Large intestine (tissue), 3 donors: Measurements from ENCODE around the gene BCL11B. TPM values are rescaled to one million over a fixed set of nuclear protein-coding genes. Genes with fewer than 3 reads are reported as not detected.

ENCODE experiments used
- DNase-seq, 2 donors: peaks; one replicate each; pipeline versions ENCODE4 v3.0.0 to v3.0.0-alpha.2; 2013
- H3K27ac ChIP-seq: one replicate; pipeline ENCODE4 v1.5.1; 2013; ENCODE audit warnings: low read length
- H3K27me3 ChIP-seq: 2 replicates; pipeline ENCODE4 v1.6.1; 2013; ENCODE audit warnings: low read length; ENCODE audit not compliant: control insufficient read depth, insufficient read depth
- H3K36me3 ChIP-seq: 2 replicates; pipeline ENCODE4 v1.6.1; 2013; ENCODE audit warnings: low read length; ENCODE audit not compliant: control insufficient read depth, insufficient read depth
- H3K4me1 ChIP-seq: one replicate; pipeline ENCODE4 v1.6.1; 2013; ENCODE audit warnings: low read length; ENCODE audit not compliant: control insufficient read depth, insufficient read depth
- H3K4me3 ChIP-seq: one replicate; pipeline ENCODE4 v1.5.1; 2013; ENCODE audit warnings: low read length
- H3K9me3 ChIP-seq: one replicate; pipeline ENCODE4 v1.6.1; 2013; ENCODE audit warnings: mild to moderate bottlenecking, low read depth, low read length, moderate library complexity; ENCODE audit not compliant: control insufficient read depth
- WGBS: methylation state at CpG from one replicate; pipeline ENCODE4 v1.1.5; 2013; ENCODE audit warnings: low lambda C conversion rate; ENCODE audit not compliant: insufficient coverage; 5-methylcytosine and 5-hydroxymethylcytosine counted together
- polyA plus RNA-seq: library from polyadenylated mRNA; unstranded; fragments of 120-200 nt; gene quantifications from one replicate; pipeline ENCODE4 v1.2.1, GENCODE V29; 2013

BCL11B gene
- polyA plus RNA-seq, 1 donor, result 4.0 TPM

DNA sequence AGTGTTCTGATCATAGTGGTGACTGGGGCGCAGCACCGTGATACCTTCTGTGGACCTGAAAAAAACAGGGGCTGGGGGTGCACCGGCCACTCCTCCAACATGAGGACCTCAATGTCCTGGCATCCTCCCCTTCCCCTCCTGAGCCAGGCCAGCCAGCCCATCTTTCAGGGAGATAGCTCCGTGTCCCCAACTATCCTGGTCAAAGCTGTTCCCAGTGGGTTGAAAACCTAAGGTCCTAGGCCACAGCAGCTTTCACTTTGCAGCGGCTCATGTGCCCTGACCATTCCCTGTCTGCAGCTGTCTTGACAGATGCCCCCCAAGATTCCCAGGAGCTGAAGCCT is 75.7 kb downstream of the BCL11B start:
- WGBS, result no CpG with 5 or more reads among the region's 5 CpGs
- H3K27ac ChIP-seq, result no peak overlapping the region
- H3K27me3 ChIP-seq, result no peaks in the 10 kb centered on the region
- peaks cover 5% of the 10 kb centered on the region for H3K36me3 ChIP-seq
- H3K4me1 ChIP-seq, result no peaks in the 10 kb centered on the region
- no peak overlapping the region for H3K4me3 ChIP-seq
- no peak for DNase-seq
- no peaks in the 10 kb centered on the region for H3K9me3 ChIP-seq

DNA sequence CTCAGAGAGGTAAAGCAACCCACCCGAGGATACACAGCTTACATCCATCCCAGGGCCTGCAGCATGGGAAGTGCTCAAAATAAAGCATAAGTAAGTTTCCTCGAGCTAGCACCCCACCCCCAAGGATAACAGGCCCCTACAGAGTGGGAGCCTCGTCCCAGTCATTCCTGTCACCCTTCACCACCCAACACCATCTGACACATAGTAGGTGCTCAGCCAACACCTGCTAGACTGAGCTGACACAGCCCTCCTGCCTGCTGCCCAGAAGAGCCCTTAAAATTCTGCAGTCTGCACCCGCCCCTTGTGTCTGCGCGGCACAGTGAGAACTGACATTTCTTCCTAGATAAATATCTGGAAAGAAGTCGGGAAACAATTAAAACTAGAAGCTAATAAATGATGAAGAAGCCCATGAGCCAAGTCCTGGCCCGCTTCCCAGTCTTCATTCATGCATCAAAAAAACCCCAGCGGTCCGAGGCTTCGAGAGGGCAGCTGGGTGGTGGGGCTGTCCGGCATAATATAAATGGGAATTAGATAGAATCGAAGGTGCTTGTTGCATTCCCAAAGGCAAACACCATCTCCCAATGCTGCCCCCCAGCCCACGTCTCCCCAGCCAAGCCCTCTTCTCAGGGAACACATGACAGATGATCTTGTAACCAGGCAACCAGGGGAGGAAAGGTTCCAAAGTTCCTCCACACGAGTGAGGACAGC is 76.2 kb downstream of the BCL11B start:
- 20% methylated on average over 1 of the region's 15 CpGs for WGBS
- H3K9me3 ChIP-seq, result no peaks in the 10 kb centered on the region
- peak in 1 of 2 donors; percentile 33 for DNase-seq
- H3K4me1 ChIP-seq, result no peaks in the 10 kb centered on the region
- H3K36me3 ChIP-seq, result peaks cover 5% of the 10 kb centered on the region
- H3K27ac ChIP-seq, result no peak overlapping the region
- H3K27me3 ChIP-seq, result no peaks in the 10 kb centered on the region
- H3K4me3 ChIP-seq, result no peak overlapping the region

DNA sequence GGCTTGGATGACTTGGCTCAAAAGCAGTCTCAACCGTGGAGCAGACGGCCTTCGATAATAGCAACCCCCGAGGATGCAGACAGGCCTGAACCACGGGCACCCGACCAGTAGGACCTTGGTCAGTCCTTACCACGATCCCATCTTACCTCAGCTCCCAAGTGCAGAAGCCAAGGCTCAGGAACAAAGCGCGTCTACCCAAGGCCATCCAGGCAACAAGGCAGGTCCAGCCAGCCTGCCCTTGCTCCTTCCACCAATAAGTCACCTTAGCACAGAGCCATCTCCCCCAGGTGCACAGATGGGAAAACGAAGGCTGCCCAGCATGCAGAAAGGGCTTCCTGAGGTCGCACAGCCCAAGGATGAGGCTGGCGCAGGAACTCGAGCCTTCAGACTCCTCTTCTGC is 77.3 kb downstream of the BCL11B start:
- Histone ChIP-seq H3K4me1 (no peaks in the 10 kb centered on the region), H3K36me3 (peaks cover 5% of the 10 kb centered on the region), H3K27me3 (no peaks in the 10 kb centered on the region), H3K4me3 (no peak overlapping the region), H3K9me3 (no peaks in the 10 kb centered on the region), H3K27ac (no peak overlapping the region)
- no CpG with 5 or more reads among the region's 13 CpGs for WGBS
- DNase-seq, result no peak

DNA sequence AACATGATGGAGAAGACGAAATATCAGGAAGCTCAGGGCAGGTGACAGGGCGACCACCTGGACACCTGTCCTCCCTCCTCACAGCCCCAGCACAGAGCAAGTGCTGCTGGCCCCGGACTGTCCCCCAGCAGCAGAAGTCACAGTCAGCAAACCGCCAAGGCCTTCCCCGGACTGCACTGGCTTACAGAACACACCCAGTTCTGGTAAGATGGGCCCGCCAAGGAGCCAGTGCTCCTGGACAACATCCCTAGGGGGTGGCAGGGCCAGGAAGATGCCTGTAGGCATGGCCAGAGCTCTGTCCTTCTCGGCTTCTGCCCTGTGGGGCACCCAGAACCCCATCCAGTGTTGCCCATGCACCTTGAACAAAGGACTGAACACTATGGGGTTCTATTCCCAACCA is 77.9 kb downstream of the BCL11B start:
- Histone ChIP-seq H3K4me1 (no peaks in the 10 kb centered on the region), H3K36me3 (peaks cover 5% of the 10 kb centered on the region), H3K27me3 (no peaks in the 10 kb centered on the region), H3K9me3 (no peaks in the 10 kb centered on the region), H3K27ac (no peak overlapping the region), H3K4me3 (no peak overlapping the region)
- DNase-seq, result no peak
- WGBS, result no CpG with 5 or more reads among the region's 7 CpGs

DNA sequence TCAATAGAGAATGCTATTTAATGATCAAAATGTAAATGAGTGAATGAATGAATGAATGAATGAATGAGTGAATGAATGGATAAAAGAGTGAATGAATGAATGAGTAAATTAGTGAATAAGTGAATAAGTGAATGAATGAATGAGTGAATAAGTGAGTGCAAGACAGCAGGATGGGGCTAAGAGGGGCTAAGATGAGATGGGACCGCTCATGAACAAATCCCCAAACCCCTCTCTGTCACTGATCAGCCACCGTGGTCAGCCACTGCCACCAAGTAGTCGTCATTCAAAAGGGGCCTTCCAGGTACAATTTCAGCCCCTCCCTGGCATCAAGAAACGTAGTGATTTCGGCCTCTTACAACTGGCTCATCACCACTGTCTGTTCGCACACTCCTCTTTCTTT is 79.2 kb downstream of the BCL11B start:
- Histone ChIP-seq H3K4me3 (no peak overlapping the region), H3K4me1 (no peaks in the 10 kb centered on the region), H3K9me3 (no peaks in the 10 kb centered on the region), H3K27me3 (no peaks in the 10 kb centered on the region), H3K27ac (no peak overlapping the region), H3K36me3 (no peaks in the 10 kb centered on the region)
- WGBS, result 90% methylated on average over 3 of the region's 6 CpGs
- DNase-seq, result no peak

DNA sequence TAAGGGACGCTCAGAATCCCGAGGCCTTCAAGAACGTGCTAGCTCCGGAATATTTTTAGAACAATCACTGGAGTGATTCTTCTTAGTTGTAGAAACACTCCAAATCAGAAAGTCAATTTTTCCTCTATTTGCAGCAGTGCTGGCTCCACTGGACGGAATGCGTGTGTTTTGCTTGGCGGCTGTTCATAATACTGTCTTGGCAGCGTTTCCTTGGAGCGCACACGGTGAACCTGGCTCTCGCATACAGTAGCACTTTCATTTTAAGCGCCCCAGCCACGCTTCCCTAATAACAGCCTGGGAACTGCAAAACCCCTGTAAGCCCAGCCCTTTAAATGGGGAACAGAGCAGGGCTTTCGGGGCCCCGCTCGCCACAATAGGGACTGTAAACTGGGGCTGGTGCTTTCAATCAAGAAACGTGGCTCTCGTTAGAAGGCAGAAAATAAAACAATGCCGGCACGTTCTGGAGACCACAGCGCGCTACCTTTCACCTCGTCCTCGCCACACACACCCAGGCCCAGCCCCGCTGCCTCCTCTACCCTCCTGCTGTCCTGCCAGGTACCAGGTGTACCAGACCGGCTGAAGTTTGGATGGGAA is 79.9 kb downstream of the BCL11B start:
- H3K4me1 ChIP-seq, result no peaks in the 10 kb centered on the region
- WGBS, result 86% methylated on average over 5 of the region's 26 CpGs
- peak; percentile 31 to 40 for DNase-seq
- no peaks in the 10 kb centered on the region for H3K36me3 ChIP-seq
- no peaks in the 10 kb centered on the region for H3K9me3 ChIP-seq
- no peak overlapping the region for H3K27ac ChIP-seq
- H3K27me3 ChIP-seq, result no peaks in the 10 kb centered on the region
- peak overlapping the region; percentile 2 for H3K4me3 ChIP-seq

DNA sequence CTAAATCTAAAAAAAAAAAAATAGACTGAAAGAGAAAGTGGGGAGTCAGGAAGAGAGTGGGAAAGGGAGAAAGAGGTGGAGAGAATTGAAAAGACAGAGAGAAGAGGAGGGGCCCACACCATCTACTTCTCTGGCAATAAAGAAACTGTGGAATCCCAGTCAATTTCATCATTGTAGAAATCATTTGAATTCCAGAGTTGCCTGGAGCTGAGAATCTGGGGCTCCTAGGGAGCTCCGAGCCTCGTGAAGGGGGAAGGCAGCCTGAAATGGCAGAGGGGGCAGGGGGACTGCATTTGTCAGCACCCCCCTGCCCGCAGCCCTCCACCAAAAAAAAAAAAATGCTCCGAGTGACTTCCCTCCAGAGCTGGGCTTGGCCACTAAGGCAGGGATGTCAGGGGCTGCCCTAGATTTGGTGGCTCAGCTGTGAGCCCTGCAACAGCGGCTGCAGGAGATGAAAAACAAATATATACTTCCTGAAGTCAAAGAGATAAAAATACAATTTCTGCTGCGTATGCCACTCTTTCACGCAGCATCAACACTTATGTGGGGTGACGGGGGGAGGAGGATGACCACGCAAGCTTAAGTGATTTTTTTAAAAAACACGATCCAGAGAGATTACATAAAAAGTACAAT is 80.5 kb downstream of the BCL11B start:
- DNase-seq, result no peak
- no peaks in the 10 kb centered on the region for H3K27me3 ChIP-seq
- no peaks in the 10 kb centered on the region for H3K9me3 ChIP-seq
- H3K27ac ChIP-seq, result no peak overlapping the region
- H3K4me3 ChIP-seq, result no peak overlapping the region
- WGBS, result 67% methylated on average over 4 of the region's 10 CpGs
- no peaks in the 10 kb centered on the region for H3K4me1 ChIP-seq
- H3K36me3 ChIP-seq, result no peaks in the 10 kb centered on the region

DNA sequence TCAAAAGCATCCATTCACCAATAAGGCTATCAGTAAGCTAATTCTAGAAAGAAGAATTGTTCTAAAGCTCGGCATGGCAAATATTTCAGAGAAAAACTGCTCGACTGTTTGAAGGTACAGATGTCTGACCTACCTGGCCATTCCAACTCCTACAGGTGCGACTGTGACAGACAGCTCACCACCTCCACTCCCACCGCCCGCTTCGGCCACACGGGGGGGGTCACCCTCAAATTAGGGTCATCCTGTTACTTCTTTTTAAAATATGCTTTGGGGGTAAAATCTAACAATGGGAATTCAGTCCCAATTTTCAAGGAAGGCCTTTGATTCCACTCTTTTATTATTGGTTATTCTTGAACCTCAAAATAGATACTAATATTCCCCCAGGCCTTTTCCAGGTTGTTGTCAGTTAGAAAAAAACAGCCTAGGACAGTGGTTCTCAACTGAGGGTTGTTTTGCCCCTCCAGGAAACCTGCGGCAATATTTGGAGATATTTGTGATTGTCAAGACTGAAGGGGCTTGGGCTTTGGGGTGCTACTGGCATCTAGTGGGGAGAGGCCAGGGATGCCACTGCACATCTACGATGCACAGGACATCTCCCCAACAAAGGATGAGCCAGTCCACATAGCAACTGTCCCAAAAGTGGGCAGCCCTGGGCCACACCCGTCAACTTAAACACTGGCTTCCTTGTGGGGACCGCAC is 81.2 kb downstream of the BCL11B start:
- Histone ChIP-seq H3K4me3 (no peak overlapping the region), H3K36me3 (no peaks in the 10 kb centered on the region), H3K9me3 (no peaks in the 10 kb centered on the region), H3K27ac (no peak overlapping the region), H3K4me1 (no peaks in the 10 kb centered on the region), H3K27me3 (no peaks in the 10 kb centered on the region)
- WGBS, result 76% methylated on average over 2 of the region's 11 CpGs
- DNase-seq, result no peak

DNA sequence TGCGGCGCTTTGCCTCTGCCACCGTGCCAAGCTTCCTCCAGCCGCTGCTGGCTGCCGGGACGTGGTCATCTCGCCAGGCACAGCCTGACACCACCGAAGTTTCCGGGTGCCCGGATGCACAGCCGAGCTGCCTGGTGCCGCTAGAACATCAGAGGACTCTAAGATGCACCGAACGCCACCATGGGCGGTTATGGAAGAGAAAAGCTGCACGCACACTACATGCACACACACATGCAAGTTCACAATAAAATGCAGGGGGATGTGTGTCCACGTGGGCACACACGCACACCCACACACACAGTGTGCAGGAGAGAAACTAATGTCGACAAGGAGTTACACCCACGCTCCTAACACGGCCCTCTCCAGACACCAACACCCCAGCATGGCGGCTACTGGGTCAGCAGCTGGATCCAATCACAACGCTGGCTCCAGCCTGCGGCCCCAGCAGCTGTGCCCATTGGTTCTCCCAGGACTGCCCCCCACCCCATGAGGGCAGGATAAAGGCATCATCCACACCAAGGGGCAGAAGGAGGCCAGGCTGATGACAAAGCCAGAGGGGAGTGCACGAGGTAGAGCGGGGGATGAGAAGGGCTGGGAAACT is 82.7 kb downstream of the BCL11B start:
- Histone ChIP-seq H3K27ac (no peak overlapping the region), H3K4me3 (no peak overlapping the region)

DNA sequence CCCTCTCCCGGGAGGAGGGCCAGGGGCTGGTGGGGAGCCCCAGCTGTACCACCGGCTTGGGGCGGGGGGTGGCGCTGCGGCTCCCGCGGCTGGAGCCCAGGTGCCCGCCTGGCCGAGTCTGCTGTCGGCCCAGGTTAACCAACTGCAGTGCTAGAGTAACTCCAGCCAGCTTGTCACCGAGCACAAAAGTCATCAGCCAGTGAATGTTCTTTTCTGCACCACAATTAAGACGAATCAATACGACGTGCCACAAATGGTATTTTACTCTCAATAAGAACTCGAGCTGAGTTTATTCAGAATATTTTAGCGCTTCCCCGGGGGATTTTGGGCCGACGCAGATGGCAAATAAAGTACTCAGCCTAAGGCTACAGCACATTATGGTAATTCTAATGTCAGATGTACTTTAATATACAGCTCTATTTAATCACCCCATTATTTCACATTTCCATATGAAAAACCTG is 83.2 kb downstream of the BCL11B start:
- H3K27me3 ChIP-seq, result no peaks in the 10 kb centered on the region
- WGBS, result 100% methylated on average over 3 of the region's 19 CpGs

More for the DNA sequence above, 82.7 kb downstream of the BCL11B start:
- no CpG with 5 or more reads among the region's 26 CpGs for WGBS
- Histone ChIP-seq H3K4me1 (no peaks in the 10 kb centered on the region), H3K9me3 (no peaks in the 10 kb centered on the region), H3K36me3 (no peaks in the 10 kb centered on the region), H3K27me3 (no peaks in the 10 kb centered on the region)
- no peak for DNase-seq

More for the DNA sequence above, 83.2 kb downstream of the BCL11B start:
- DNase-seq, result no peak
- no peaks in the 10 kb centered on the region for H3K36me3 ChIP-seq
- H3K4me3 ChIP-seq, result no peak overlapping the region
- H3K4me1 ChIP-seq, result no peaks in the 10 kb centered on the region
- no peak overlapping the region for H3K27ac ChIP-seq
- no peaks in the 10 kb centered on the region for H3K9me3 ChIP-seq
